Heart left ventricle (tissue), 16 donors: Measurements from ENCODE around the gene APEH. TPM values are rescaled to one million over a fixed set of nuclear protein-coding genes. Genes with fewer than 3 reads are reported as not detected.

Source experiments
- ATAC-seq, 4 donors: fragments of 200-7000 bp; cut with Tn5 transposase; one replicate each; pipeline ENCODE4 v1.9.1; 2020 to 2022; ENCODE audit warnings: moderate library complexity in 4 of 4, mild to moderate bottlenecking in 3 of 4, moderate number of reproducible peaks in 1 of 4
- DNase-seq, 5 donors: peaks; one replicate each; pipeline ENCODE4 v3.0.0-alpha.2; 2020
- H3K27ac ChIP-seq, 12 donors: fragments of 200-600 bp; sonication (generic) in 4 of 12; one replicate each; pipeline versions ENCODE4 v1.5.0 to v1.8.0; 2016 to 2022; ENCODE audit warnings: mild to moderate bottlenecking in 2 of 12
- H3K27me3 ChIP-seq, 9 donors: fragments of 200-600 bp; sonication (generic) in 2 of 9; one replicate each; pipeline versions ENCODE4 v1.5.1 to v1.8.0; 2016 to 2022; ENCODE audit warnings: mild to moderate bottlenecking in 3 of 9
- H3K36me3 ChIP-seq, 9 donors: fragments of 200-600 bp; sonication (generic) in 2 of 9; one replicate each; pipeline versions ENCODE4 v1.5.0 to v1.8.0; 2018 to 2022; ENCODE audit warnings: mild to moderate bottlenecking in 2 of 9
- H3K4me1 ChIP-seq, 12 donors: fragments of 200-600 bp; sonication (generic) in 4 of 12; one replicate each; pipeline versions ENCODE4 v1.5.0 to v1.8.0; 2016 to 2022; ENCODE audit warnings: mild to moderate bottlenecking in 3 of 12
- H3K4me3 ChIP-seq, 12 donors: fragments of 200-600 bp; sonication (generic) in 4 of 12; one replicate each; pipeline versions ENCODE4 v1.5.0 to v1.8.0; 2017 to 2022; ENCODE audit warnings: mild to moderate bottlenecking in 9 of 12, moderate library complexity in 4 of 12
- H3K9me3 ChIP-seq, 12 donors: fragments of 200-600 bp; sonication (generic) in 4 of 12; one replicate each; pipeline versions ENCODE4 v1.5.0 to v1.8.0; 2016 to 2022; ENCODE audit warnings: mild to moderate bottlenecking in 1 of 12
- POLR2A ChIP-seq, 2 donors: fragments of 450-650 bp; IDR thresholded peaks; one replicate each; pipeline ENCODE4 v1.6.1; 2017; ENCODE audit warnings: antibody characterized with exemption in 2 of 2, mild to moderate bottlenecking in 2 of 2, moderate library complexity in 2 of 2
- WGBS, 4 donors: extraction: QIAGEN DNeasy Blood & Tissue Kit in 2 of 4; methylation state at CpG; one replicate each; pipeline versions ENCODE4 v1.1.5 to v1.1.7; 2013 to 2018; 5-methylcytosine and 5-hydroxymethylcytosine counted together
- intact Hi-C, 10 donors: fragments of 100-400 bp; cut with DNase I; formaldehyde crosslinking; loops; one replicate each; pipeline versions ENCODE4 v1.11.1 to v1.14.2; 2022
- polyA plus RNA-seq, 2 donors: library from polyadenylated mRNA; stranded (reverse); fragments of 200-250 nt; gene quantifications; one replicate each; pipeline ENCODE4 v1.2.3, GENCODE V29; 2013
- total RNA-seq, 9 donors: library from RNA; depleted of rRNA in 2 of 9; stranded (reverse); fragments of >200 nt in 2 of 9; fragmentation: NEBNext Ultra II Directional in 3 of 9; extraction: Animal tissue kit (Norgen Biotek cat#: 25700) in 3 of 9; gene quantifications; one replicate each; pipeline versions ENCODE4 v1.1.0 to v1.2.4, GENCODE V29; 2016 to 2023
- TF ChIP-seq, protein P1 (sequence below), 12 donors: fragments of 200-600 bp; sonication (generic) in 4 of 12; IDR thresholded peaks; one replicate each; pipeline versions ENCODE4 v1.5.0 to v1.8.0; 2018 to 2022; ENCODE audit warnings: antibody characterized with exemption in 12 of 12, mild to moderate bottlenecking in 5 of 12
- donor health status: ischemic (EF 13 %, LVEDD 7.1; RV severe dilation, severe dysfunction).
- donor health status: healthy with polysubstance abuse.
- donor health status: DM: no; HTN: yes; CAD: no.
- donor health status: DM: no; HTN: no; CAD: no.
- donor health status: ischemic (EF 25% LVEDD 6.9; RV normal size, moderate dysfunction).
- donor health status: ischemic (EF 25% LVEDD 5.7; RV mildly dilated, moderate dysfunction).
- donor health status: healthy.
- donor health status: DM: yes; HTN: yes; CAD: no.
- donor health status: ischemic (EF 35%, LVEDD 5.7; RV mildly dilated, moderate dysfunction).
- donor health status: nonischemic (EF 11% LVEDD 7.7; RV severe dilation, severe dysfunction).
- donor health status: DM: yes; HTN: yes; CAD: no.
- donor health status: PGD.
- donor health status: ischemic (EF 29% LVEDD 5.4; RV normal size, mild dysfunction).
- donor health status: nonischemic (EF 23%, LVEDD 6.1; RV moderate dilation, normal function).

APEH gene
- total and polyA plus RNA-seq, 11 donors = 18.3 to 136 (median 102) TPM

DNA sequence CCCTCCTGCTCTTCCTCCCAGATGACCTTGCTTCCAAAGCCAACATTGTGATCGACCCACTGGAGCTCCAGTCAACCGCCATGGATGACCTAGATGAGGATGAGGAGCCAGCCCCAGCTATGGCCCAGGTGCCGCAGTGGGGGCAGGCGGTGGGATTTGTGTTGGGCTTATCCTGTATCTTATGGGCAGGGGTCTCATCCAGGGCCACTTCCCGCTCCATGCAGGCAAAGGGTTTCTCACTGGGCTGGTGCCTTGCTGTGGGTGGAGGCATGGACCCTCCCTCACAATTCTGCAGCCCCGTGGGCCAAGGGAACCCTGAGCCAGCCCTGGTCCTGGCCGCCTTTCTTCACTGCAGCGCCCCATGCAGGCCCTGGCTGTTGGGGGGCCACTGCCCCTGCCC lies 30.5 kb downstream of the APEH start:
- TF ChIP-seq POLR2A (IDR thresholded peaks at IDR 0.05) = no peak
- TF ChIP-seq, protein P1, sequence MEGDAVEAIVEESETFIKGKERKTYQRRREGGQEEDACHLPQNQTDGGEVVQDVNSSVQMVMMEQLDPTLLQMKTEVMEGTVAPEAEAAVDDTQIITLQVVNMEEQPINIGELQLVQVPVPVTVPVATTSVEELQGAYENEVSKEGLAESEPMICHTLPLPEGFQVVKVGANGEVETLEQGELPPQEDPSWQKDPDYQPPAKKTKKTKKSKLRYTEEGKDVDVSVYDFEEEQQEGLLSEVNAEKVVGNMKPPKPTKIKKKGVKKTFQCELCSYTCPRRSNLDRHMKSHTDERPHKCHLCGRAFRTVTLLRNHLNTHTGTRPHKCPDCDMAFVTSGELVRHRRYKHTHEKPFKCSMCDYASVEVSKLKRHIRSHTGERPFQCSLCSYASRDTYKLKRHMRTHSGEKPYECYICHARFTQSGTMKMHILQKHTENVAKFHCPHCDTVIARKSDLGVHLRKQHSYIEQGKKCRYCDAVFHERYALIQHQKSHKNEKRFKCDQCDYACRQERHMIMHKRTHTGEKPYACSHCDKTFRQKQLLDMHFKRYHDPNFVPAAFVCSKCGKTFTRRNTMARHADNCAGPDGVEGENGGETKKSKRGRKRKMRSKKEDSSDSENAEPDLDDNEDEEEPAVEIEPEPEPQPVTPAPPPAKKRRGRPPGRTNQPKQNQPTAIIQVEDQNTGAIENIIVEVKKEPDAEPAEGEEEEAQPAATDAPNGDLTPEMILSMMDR (IDR thresholded peaks at IDR 0.05) = no peak
- intact Hi-C loops = loop anchor here in 7 of 10 donors (2.0 to 10.0 kb wide), 9 partner anchors 133 to 210 kb away; partner anchors contain the start of gene MST1R (in 2 of the 7)
- 94 to 97% (median 96%) methylated on average over 5 to 8 of the region's 8 CpGs for WGBS, 4 donors
- DNase-seq = no peak
- Histone ChIP-seq H3K4me1 (peaks cover 0 to 10% (median 0%) of the 10 kb centered on the region in 12 donors), H3K27ac (no peak overlapping the region), H3K4me3 (no peak overlapping the region), H3K36me3 (peaks cover 0 to 79% (median 51%) of the 10 kb centered on the region in 9 donors), H3K9me3 (no peaks in the 10 kb centered on the region), H3K27me3 (no peaks in the 10 kb centered on the region)
- ATAC-seq = no peak

DNA sequence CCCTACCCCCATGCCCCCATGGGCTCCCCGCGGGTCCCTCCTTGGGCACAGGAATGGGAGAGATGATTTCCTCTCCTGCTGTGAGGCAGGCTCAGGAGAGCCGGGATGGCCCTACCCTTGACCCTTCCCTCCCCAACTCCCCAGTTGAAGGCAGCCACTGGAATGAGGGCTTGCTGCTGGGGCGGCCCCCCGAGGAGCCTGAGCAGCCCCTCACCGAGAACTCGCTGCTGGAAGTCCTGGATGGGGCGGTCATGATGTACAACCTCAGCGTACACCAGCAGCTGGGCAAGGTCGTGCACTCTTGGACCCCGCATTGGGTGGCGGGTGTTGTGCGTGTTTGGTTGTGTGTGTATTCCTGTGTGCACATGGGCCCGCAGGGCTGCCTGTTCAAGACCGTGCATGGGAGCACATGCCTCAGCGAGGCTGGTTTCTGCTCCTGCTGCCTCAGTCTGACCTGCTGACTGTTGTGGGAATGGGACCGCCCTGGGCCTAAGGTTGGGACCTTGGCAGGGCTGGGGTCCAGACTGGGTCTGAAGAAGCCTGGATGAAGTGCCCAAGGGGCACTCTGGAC lies 31.3 kb downstream of the APEH start:
- 94 to 95% (median 94%) methylated on average over 15 to 17 of the region's 17 CpGs for WGBS, 4 donors
- DNase-seq (no peak), ATAC-seq (no peak)
- intact Hi-C loops = loop anchor here in 5 of 10 donors (2.0 to 10.0 kb wide), 7 partner anchors 132 to 209 kb away; partner anchors contain the start of gene MST1R (in 1 of the 5)
- H3K9me3 ChIP-seq = no peaks in the 10 kb centered on the region
- H3K27ac ChIP-seq = no peak overlapping the region
- no peak overlapping the region for H3K4me3 ChIP-seq
- H3K36me3 ChIP-seq = peaks cover 0 to 71% (median 48%) of the 10 kb centered on the region in 9 donors
- no peak for TF ChIP-seq POLR2A (IDR thresholded peaks at IDR 0.05)
- TF ChIP-seq, protein P1 (IDR thresholded peaks at IDR 0.05) = no peak
- H3K27me3 ChIP-seq = no peaks in the 10 kb centered on the region
- peaks cover 0 to 4% (median 0%) of the 10 kb centered on the region in 12 donors for H3K4me1 ChIP-seq

DNA sequence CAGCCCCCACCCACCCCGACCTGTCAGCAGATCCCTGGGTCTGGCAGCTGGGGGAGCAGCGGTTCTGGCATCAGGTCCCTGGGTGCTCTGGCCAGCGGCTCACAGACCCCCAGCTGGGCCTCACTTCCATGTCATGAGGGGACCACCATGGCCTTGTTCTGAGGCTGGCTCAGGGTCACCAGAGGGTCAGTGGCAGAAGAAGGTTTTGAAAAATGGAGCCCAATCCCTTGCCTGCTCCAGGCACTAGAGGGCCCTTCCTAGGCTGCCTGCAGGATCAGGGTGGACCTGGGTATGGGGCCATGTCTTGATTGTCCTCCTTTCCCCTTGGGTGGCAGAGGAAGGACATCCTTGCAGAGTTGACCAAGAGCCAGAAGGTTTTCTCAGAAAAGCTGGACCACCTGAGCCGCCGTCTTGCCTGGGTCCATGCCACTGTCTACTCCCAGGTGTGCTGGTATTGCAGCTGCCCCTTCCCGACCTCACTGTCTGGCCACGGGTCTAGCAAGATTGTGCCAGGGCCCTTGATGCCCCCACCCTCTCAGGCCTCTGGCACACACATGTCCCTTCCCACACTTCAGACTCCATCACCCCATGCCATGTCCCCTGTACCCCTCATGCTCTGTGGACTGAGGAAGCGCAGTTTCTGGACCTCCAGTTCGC lies 32.4 kb downstream of the APEH start:
- no peak overlapping the region for H3K4me3 ChIP-seq
- TF ChIP-seq, protein P1 (IDR thresholded peaks at IDR 0.05) = no peak
- TF ChIP-seq POLR2A (IDR thresholded peaks at IDR 0.05) = no peak
- no peak for ATAC-seq
- DNase-seq = peak in 2 of 5 donors; percentile 20 to 49
- H3K27ac ChIP-seq = no peak overlapping the region
- no peaks in the 10 kb centered on the region for H3K27me3 ChIP-seq
- intact Hi-C loops = loop anchor here in 4 of 10 donors (5.0 to 10.0 kb wide), 5 partner anchors 131 to 208 kb away; partner anchors contain the start of gene MST1R (in 1 of the 4)
- peaks cover 0 to 68% (median 39%) of the 10 kb centered on the region in 9 donors for H3K36me3 ChIP-seq
- peaks cover 0 to 4% (median 0%) of the 10 kb centered on the region in 12 donors for H3K4me1 ChIP-seq
- 80 to 93% (median 85%) methylated on average over 6 to 9 of the region's 9 CpGs for WGBS, 4 donors
- H3K9me3 ChIP-seq = no peaks in the 10 kb centered on the region

DNA sequence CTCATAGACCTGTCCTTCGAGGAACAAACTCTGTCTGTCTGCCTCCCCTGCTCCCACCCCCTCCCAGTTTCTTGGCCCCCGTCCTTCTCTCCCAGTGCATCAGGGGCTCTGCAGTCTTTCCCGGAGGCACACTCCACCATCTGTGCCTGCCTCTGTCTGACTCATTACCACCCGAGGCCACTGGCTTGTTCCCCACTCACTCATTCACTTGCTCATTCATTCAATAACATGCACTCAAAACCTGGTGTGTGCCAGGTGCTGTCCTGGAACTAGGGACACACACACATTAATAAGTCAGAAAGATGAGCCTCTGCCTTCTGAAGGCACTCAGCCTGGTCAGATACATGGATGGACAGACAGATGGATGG lies 32.9 kb downstream of the APEH start:
- DNase-seq = peak in 1 of 5 donors; percentile 4
- TF ChIP-seq, protein P1 (IDR thresholded peaks at IDR 0.05) = no peak
- TF ChIP-seq POLR2A (IDR thresholded peaks at IDR 0.05) = no peak
- no peak overlapping the region for H3K27ac ChIP-seq
- no peaks in the 10 kb centered on the region for H3K27me3 ChIP-seq
- 71 to 86% (median 78%) methylated on average over 4 of the region's 4 CpGs for WGBS, 4 donors
- H3K36me3 ChIP-seq = peaks cover 0 to 66% (median 37%) of the 10 kb centered on the region in 9 donors
- H3K4me3 ChIP-seq = no peak overlapping the region
- ATAC-seq = no peak
- H3K4me1 ChIP-seq = peaks cover 0 to 4% (median 0%) of the 10 kb centered on the region in 12 donors
- intact Hi-C loops = loop anchor here in 4 of 10 donors (5.0 to 10.0 kb wide), 5 partner anchors 130 to 208 kb away; partner anchors contain the start of gene MST1R (in 1 of the 4)
- no peaks in the 10 kb centered on the region for H3K9me3 ChIP-seq
